Endothelial cell (in vitro differentiated cells): ENCODE results near the gene ARMH1. TPM values are rescaled to one million over a fixed set of nuclear protein-coding genes. Genes with fewer than 3 reads are reported as not detected.
A peak's percentile ranks its signal among the peaks of the same experiment; 100 is the strongest.

Experiments used
- DNase-seq: peaks from one replicate; pipeline ENCODE4 v3.0.0; 2021; ENCODE audit warnings: low spot score
- H3K27ac Mint-ChIP-seq: one replicate; pipeline ENCODE4 v1.8.0; 2021; ENCODE audit warnings: mixed read lengths, inconsistent platforms; ENCODE audit not compliant: unreplicated experiment
- H3K27me3 Mint-ChIP-seq: one replicate; pipeline ENCODE4 v1.8.0; 2021; ENCODE audit warnings: mild to moderate bottlenecking, moderate library complexity, mixed read lengths, inconsistent platforms; ENCODE audit not compliant: unreplicated experiment
- H3K36me3 Mint-ChIP-seq: one replicate; pipeline ENCODE4 v1.8.0; 2021; ENCODE audit warnings: mild to moderate bottlenecking, low read depth, mixed read lengths, inconsistent platforms; ENCODE audit not compliant: unreplicated experiment
- H3K4me1 Mint-ChIP-seq: one replicate; pipeline ENCODE4 v1.8.0; 2021; ENCODE audit warnings: mild to moderate bottlenecking, mixed read lengths, inconsistent platforms; ENCODE audit not compliant: unreplicated experiment
- H3K4me3 Mint-ChIP-seq: one replicate; pipeline ENCODE4 v1.8.0; 2021; ENCODE audit warnings: mild to moderate bottlenecking, mixed read lengths, inconsistent platforms; ENCODE audit not compliant: unreplicated experiment
- H3K9me3 Mint-ChIP-seq: one replicate; pipeline ENCODE4 v1.8.0; 2021; ENCODE audit warnings: mixed read lengths, inconsistent platforms; ENCODE audit not compliant: unreplicated experiment
- total RNA-seq: library from RNA; stranded (reverse); fragmentation: NEBNext Ultra II Directional; extraction: Animal tissue kit (Norgen Biotek cat#: 25700); gene quantifications from one replicate; pipeline ENCODE4 v1.2.1, GENCODE V29; 2021; ENCODE audit not compliant: unreplicated experiment
- TF ChIP-seq, protein P1 (sequence below): fragments of 200-600 bp; sonication (generic); IDR thresholded peaks from one replicate; pipeline ENCODE4 v1.5.0; 2021; ENCODE audit warnings: antibody characterized with exemption; ENCODE audit not compliant: unreplicated experiment

The ARMH1 gene
- total RNA-seq, 1 donor from 2014 or later = 4.1 TPM

DNA sequence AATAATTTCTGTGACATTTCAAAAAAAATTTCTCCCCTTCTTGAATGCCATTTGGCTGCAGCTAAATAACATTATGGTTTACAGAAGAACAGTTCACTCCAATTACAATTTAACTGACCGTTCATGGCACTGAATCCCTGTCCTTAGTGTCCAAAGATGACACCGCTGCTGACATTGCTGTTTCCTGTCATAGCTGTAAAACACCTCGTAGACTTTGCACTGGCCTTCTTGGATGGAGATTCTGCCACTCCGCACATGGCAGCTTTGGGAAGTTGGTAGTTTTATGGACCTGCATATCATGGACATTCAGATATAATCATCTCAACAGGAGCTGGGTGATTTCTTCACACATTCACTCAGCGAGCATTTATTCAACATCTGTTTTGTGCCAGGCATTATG, 5.0 kb downstream of the ARMH1 start:
- Mint-ChIP-seq H3K4me3 (no peak overlapping the region), H3K27me3 (peaks cover 14% of the 10 kb centered on the region), H3K4me1 (peaks cover 19% of the 10 kb centered on the region), H3K9me3 (no peaks in the 10 kb centered on the region), H3K36me3 (peaks cover 6% of the 10 kb centered on the region), H3K27ac (no peak overlapping the region)
- DNase-seq = no peak
- TF ChIP-seq, protein P1, sequence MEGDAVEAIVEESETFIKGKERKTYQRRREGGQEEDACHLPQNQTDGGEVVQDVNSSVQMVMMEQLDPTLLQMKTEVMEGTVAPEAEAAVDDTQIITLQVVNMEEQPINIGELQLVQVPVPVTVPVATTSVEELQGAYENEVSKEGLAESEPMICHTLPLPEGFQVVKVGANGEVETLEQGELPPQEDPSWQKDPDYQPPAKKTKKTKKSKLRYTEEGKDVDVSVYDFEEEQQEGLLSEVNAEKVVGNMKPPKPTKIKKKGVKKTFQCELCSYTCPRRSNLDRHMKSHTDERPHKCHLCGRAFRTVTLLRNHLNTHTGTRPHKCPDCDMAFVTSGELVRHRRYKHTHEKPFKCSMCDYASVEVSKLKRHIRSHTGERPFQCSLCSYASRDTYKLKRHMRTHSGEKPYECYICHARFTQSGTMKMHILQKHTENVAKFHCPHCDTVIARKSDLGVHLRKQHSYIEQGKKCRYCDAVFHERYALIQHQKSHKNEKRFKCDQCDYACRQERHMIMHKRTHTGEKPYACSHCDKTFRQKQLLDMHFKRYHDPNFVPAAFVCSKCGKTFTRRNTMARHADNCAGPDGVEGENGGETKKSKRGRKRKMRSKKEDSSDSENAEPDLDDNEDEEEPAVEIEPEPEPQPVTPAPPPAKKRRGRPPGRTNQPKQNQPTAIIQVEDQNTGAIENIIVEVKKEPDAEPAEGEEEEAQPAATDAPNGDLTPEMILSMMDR = no peak

DNA sequence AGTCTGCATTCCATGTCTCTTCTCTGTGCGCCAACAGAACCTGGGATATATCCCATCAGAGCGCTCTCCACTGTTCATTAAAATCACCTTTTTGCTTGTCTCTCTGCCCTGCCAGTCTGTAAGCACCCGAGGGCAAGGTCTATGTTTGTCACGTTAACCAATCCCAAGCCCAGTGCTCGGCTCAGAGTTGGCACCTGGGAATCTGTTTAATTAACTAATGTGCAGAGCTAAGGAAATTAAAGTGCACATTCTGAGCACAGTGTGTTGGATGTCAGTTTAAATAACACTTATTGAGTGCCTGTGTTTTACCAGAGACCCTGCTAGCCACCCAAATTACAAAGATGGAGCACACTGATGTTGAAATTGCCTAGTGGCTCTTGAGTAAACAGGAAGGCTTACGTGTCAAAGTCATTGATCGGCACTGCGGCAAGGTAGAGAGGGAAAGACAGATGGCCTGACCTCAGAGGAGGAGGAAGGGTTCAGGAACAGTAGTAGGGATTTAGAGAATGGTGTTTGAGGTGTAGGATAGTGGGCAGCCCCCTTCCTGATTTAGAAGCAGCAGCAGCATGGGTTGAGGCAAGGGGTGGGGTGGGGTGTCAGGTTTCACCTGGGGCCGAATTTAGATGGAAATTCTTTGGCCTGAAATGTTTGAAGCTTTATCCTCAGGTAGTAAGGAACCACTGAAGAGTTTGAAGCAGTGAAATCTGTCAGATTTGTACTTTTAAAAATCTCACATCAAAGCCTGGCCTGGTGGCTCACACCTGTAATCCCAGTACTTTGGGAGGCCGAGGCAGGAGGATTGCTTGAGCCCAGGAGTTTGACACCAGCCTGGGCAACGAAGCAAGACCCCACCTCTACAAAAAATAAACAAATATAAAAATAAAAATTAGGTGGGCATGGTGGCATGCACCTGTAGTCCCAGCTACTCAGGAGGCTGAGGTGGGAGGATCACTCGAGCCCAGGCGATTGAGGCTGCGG, 7.7 kb downstream of the ARMH1 start:
- H3K27ac Mint-ChIP-seq = no peak overlapping the region
- H3K27me3 Mint-ChIP-seq = peaks cover 10% of the 10 kb centered on the region
- no peak overlapping the region for H3K4me3 Mint-ChIP-seq
- H3K9me3 Mint-ChIP-seq = no peaks in the 10 kb centered on the region
- no peak for DNase-seq
- peaks cover 31% of the 10 kb centered on the region for H3K4me1 Mint-ChIP-seq
- TF ChIP-seq, protein P1 = no peak
- H3K36me3 Mint-ChIP-seq = peaks cover 6% of the 10 kb centered on the region

DNA sequence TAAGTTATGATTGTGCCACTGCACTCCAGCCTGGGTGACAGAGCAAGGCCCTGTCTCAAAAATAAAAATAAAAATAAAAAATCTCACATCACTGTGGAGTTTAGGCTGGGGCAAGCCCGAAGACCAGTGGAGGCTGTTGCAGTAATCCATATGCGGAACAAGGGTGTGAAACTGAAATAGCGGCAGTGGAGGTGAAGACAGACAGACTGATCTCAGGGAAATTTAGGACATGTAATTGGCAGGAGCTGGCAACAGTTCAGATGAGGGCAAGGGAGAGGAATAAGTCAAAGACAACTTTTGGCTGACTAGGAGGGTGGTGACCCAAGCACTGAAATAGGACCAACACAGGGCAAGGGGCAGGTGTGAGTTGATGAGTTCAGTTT, 8.4 kb downstream of the ARMH1 start:
- TF ChIP-seq, protein P1 = no peak
- Mint-ChIP-seq H3K4me3 (no peak overlapping the region), H3K27me3 (peaks cover 10% of the 10 kb centered on the region), H3K9me3 (no peaks in the 10 kb centered on the region), H3K27ac (no peak overlapping the region), H3K36me3 (peaks cover 6% of the 10 kb centered on the region), H3K4me1 (peaks cover 32% of the 10 kb centered on the region)
- no peak for DNase-seq

DNA sequence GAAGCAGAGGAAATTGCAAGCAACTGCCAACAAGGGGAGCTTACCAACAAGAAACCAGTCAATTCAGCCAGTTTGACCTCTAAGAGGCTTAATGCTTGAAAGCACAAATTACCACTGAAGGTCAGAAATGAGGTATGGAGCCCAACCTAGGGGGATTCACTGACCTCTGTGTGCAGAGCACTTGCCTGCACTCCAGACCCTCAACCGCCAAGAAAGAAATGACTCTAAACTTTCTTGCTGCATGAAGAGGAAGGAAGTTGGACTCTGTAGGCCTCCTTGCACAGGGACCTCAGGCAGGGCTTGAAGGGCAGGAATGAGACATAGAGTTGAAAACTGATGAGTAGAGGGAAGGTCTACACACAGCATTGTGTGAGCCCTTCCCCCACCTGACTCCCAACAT, 10.0 kb downstream of the ARMH1 start:
- TF ChIP-seq, protein P1 = no peak
- no peak overlapping the region for H3K27ac Mint-ChIP-seq
- no peak for DNase-seq
- no peaks in the 10 kb centered on the region for H3K9me3 Mint-ChIP-seq
- H3K27me3 Mint-ChIP-seq = peaks cover 10% of the 10 kb centered on the region
- peaks cover 5% of the 10 kb centered on the region for H3K36me3 Mint-ChIP-seq
- H3K4me1 Mint-ChIP-seq = peaks cover 32% of the 10 kb centered on the region
- no peak overlapping the region for H3K4me3 Mint-ChIP-seq

DNA sequence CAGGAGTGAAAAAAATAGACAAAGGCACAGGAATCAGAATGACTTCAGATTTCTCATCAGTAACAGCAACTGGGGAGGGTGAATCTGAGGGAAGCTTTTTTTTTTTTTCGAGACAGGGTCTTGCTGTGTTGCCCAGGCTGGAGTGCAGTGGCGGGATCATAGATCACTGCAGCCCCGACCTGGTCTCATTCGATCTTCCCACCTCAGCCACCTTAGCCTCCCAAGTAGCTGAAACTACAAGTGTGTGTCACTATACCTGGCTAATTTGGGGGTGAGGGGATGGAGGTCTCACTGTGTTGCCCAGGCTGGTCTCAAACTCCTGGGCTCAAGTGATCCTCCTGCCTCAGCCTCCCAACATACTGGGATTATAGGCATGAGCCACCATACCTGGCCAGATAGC, 10.7 kb downstream of the ARMH1 start:
- Mint-ChIP-seq H3K9me3 (no peaks in the 10 kb centered on the region), H3K4me3 (no peak overlapping the region), H3K36me3 (no peaks in the 10 kb centered on the region), H3K4me1 (peaks cover 32% of the 10 kb centered on the region), H3K27ac (peak overlapping the region; percentile 16), H3K27me3 (peaks cover 7% of the 10 kb centered on the region)
- DNase-seq = no peak
- TF ChIP-seq, protein P1 = no peak
